Lower lobe of right lung (tissue), 2 donors: ENCODE data around the gene SRCAP. TPM values are rescaled to one million over a fixed set of nuclear protein-coding genes. Genes with fewer than 3 reads are reported as not detected.

Experiments used
- ATAC-seq, 2 donors: fragments of 200-7000 bp; cut with Tn5 transposase; one replicate each; pipeline ENCODE4 v1.9.1; 2020 to 2022; ENCODE audit warnings: mild to moderate bottlenecking in 2 of 2, moderate library complexity in 2 of 2
- DNase-seq: peaks from one replicate; pipeline ENCODE4 v3.0.0-alpha.2; 2020
- H3K27ac ChIP-seq: fragments of 200-600 bp; one replicate; pipeline ENCODE4 v1.8.0; 2022
- H3K27me3 ChIP-seq: fragments of 200-600 bp; one replicate; pipeline ENCODE4 v1.8.0; 2022; ENCODE audit warnings: low read depth
- H3K36me3 ChIP-seq: fragments of 200-600 bp; one replicate; pipeline ENCODE4 v1.8.0; 2022; ENCODE audit warnings: mild to moderate bottlenecking
- H3K4me1 ChIP-seq: fragments of 200-600 bp; one replicate; pipeline ENCODE4 v1.8.0; 2022
- H3K4me3 ChIP-seq: fragments of 200-600 bp; one replicate; pipeline ENCODE4 v1.8.0; 2022; ENCODE audit warnings: mild to moderate bottlenecking
- H3K9me3 ChIP-seq: fragments of 200-600 bp; one replicate; pipeline ENCODE4 v1.8.0; 2022
- CTCF ChIP-seq: fragments of 200-600 bp; IDR thresholded peaks from one replicate; pipeline ENCODE4 v1.8.0; 2022; ENCODE audit warnings: antibody characterized with exemption, mild to moderate bottlenecking
- intact Hi-C: fragments of 100-400 bp; cut with DNase I; formaldehyde crosslinking; loops from one replicate; pipeline ENCODE4 v1.11.0; 2022
- total RNA-seq: library from RNA; stranded (reverse); fragmentation: NEBNext Ultra II Directional; extraction: Animal tissue kit (Norgen Biotek cat#: 25700); gene quantifications from one replicate; pipeline ENCODE4 v1.2.1, GENCODE V29; 2021
- donor health status: DM: no; HTN: yes; CAD: no; lungs with severe emphysema.

SRCAP gene
- total RNA-seq, 1 donor from 2014 or later: 73.8 TPM

- Histone ChIP-seq H3K4me1 (peaks cover 19% of the 10 kb centered on the region), H3K4me3 (no peak overlapping the region), H3K9me3 (no peaks in the 10 kb centered on the region), H3K36me3 (peaks cover 43% of the 10 kb centered on the region), H3K27ac (no peak overlapping the region), H3K27me3 (no peaks in the 10 kb centered on the region)
- DNase-seq (no peak), ATAC-seq (no peak)
- intact Hi-C loops: no loop called here
- TF ChIP-seq CTCF: no peak
These were observed 78.8 kb downstream of the SRCAP start for GRCh38 chr16:30777591-30778297.

GRCh38 chr16:30778549-30779244 is 79.7 kb downstream of the SRCAP start:
- intact Hi-C loops: no loop called here
- no peak for DNase-seq

GRCh38 chr16:30779596-30779995 is 80.6 kb downstream of the SRCAP start:
- Histone ChIP-seq H3K27ac (no peak overlapping the region), H3K4me1 (peaks cover 17% of the 10 kb centered on the region), H3K4me3 (no peak overlapping the region), H3K9me3 (no peaks in the 10 kb centered on the region), H3K27me3 (no peaks in the 10 kb centered on the region), H3K36me3 (peaks cover 36% of the 10 kb centered on the region)
- no peak for DNase-seq
- intact Hi-C loops: no loop called here
- ATAC-seq: no peak
- no peak for TF ChIP-seq CTCF

More at GRCh38 chr16:30778549-30779244, 79.7 kb downstream of the SRCAP start:
- no peak for ATAC-seq
- Histone ChIP-seq H3K4me3 (no peak overlapping the region), H3K27me3 (no peaks in the 10 kb centered on the region), H3K4me1 (peaks cover 19% of the 10 kb centered on the region), H3K9me3 (no peaks in the 10 kb centered on the region), H3K36me3 (peaks cover 43% of the 10 kb centered on the region), H3K27ac (no peak overlapping the region)
- no peak for TF ChIP-seq CTCF

GRCh38 chr16:30780021-30780420 is 81.0 kb downstream of the SRCAP start:
- Histone ChIP-seq H3K4me1 (peaks cover 14% of the 10 kb centered on the region), H3K4me3 (no peak overlapping the region), H3K27me3 (no peaks in the 10 kb centered on the region), H3K9me3 (no peaks in the 10 kb centered on the region), H3K36me3 (peaks cover 36% of the 10 kb centered on the region), H3K27ac (no peak overlapping the region)
- no peak for TF ChIP-seq CTCF
- no peak for ATAC-seq
- DNase-seq: no peak
- intact Hi-C loops: no loop called here

GRCh38 chr16:30780549-30780948 is 81.6 kb downstream of the SRCAP start:
- no peak overlapping the region for H3K27ac ChIP-seq
- ATAC-seq (no peak), DNase-seq (no peak)
- no peaks in the 10 kb centered on the region for H3K9me3 ChIP-seq
- intact Hi-C loops: no loop called here
- no peaks in the 10 kb centered on the region for H3K27me3 ChIP-seq
- H3K4me3 ChIP-seq: no peak overlapping the region
- no peak for TF ChIP-seq CTCF
- peaks cover 16% of the 10 kb centered on the region for H3K4me1 ChIP-seq
- peaks cover 36% of the 10 kb centered on the region for H3K36me3 ChIP-seq
